ENCODE measurements around the gene SEC14L1.

- no peak for TF ChIP-seq GATA2 (IDR thresholded peaks at IDR 0.05; ENCODE audit: low read depth, low read length)
- TF ChIP-seq GATA3 (IDR thresholded peaks at IDR 0.05; ENCODE audit: low read depth, low read length): no peak
Observed at GRCh38 chr17:77188084-77189066, 47.6 kb downstream of the SEC14L1 start.

Measured in SH-SY5Y (cell line).